Keratinocyte (primary cell): ENCODE measurements around the gene OLFM2. TPM values are rescaled to one million over a fixed set of nuclear protein-coding genes. Genes with fewer than 3 reads are reported as not detected.

ENCODE experiments used
- DNase-seq: peaks from one replicate; pipeline ENCODE4 v3.0.0-alpha.2; 2011; ENCODE audit warnings: low read depth, missing footprints, low spot score
- FAIRE-seq: peaks from 2 replicates; lab custom pipeline; 2011; peaks lifted over from hg19 to GRCh38; lab: Jason Lieb, UNC
- H2AFZ ChIP-seq: 2 replicates; pipeline ENCODE4 v1.6.0; 2012; ENCODE audit warnings: low read length, control low read depth, inconsistent platforms; ENCODE audit not compliant: control insufficient read depth
- H3K27ac ChIP-seq: 2 replicates; pipeline ENCODE4 v1.5.1; 2011; ENCODE audit warnings: low read length; ENCODE audit not compliant: control insufficient read depth, insufficient read depth
- H3K27me3 ChIP-seq: 3 replicates; pipeline ENCODE4 v1.6.0; 2011; ENCODE audit warnings: low read length; ENCODE audit not compliant: control insufficient read depth, insufficient read depth; ENCODE audit errors: extremely low read depth
- H3K36me3 ChIP-seq, 2 experiments: 2 replicates in 1 of 2; 3 replicates in 1 of 2; pipeline ENCODE4 v1.5.1; 2011; ENCODE audit warnings: low read length in 2 of 2, mild to moderate bottlenecking in 1 of 2; ENCODE audit not compliant: control insufficient read depth in 2 of 2, insufficient read depth in 2 of 2; ENCODE audit errors: extremely low read depth in 1 of 2
- H3K4me1 ChIP-seq: 3 replicates; pipeline ENCODE4 v1.5.1; 2011; ENCODE audit warnings: low read length; ENCODE audit not compliant: control insufficient read depth, insufficient read depth; ENCODE audit errors: extremely low read depth
- H3K4me2 ChIP-seq: 3 replicates; pipeline ENCODE4 v1.6.0; 2011; ENCODE audit warnings: low read depth, low read length; ENCODE audit not compliant: control insufficient read depth, insufficient read depth; ENCODE audit errors: extremely low read depth
- H3K4me3 ChIP-seq, 3 experiments: fragments of 200-600 bp in 1 of 3; sonication (generic) in 1 of 3; 2 replicates in 2 of 3; 3 replicates in 1 of 3; pipeline ENCODE4 v1.5.1; 2011 to 2016; ENCODE audit warnings: low read length in 3 of 3, mild to moderate bottlenecking in 3 of 3, control low read depth in 2 of 3, inconsistent platforms in 1 of 3, low read depth in 1 of 3, mixed read lengths in 1 of 3, mixed run types in 1 of 3, moderate library complexity in 1 of 3; ENCODE audit not compliant: control insufficient read depth in 2 of 3, insufficient read depth in 2 of 3; ENCODE audit errors: extremely low read depth in 1 of 3
- H3K79me2 ChIP-seq: 2 replicates; pipeline ENCODE4 v1.6.0; 2012; ENCODE audit warnings: low read length; ENCODE audit not compliant: control insufficient read depth, insufficient read depth
- H3K9ac ChIP-seq: 3 replicates; pipeline ENCODE4 v1.6.0; 2011; ENCODE audit warnings: low read length; ENCODE audit not compliant: control insufficient read depth, insufficient read depth; ENCODE audit errors: extremely low read depth
- H3K9me1 ChIP-seq: 3 replicates; pipeline ENCODE4 v1.6.0; 2011; ENCODE audit warnings: low read length; ENCODE audit not compliant: control insufficient read depth, insufficient read depth; ENCODE audit errors: extremely low read depth
- H3K9me3 ChIP-seq: 2 replicates; pipeline ENCODE4 v1.5.1; 2012; ENCODE audit warnings: low read depth, low read length; ENCODE audit not compliant: control insufficient read depth
- H4K20me1 ChIP-seq: 3 replicates; pipeline ENCODE4 v1.6.0; 2011; ENCODE audit warnings: low read length; ENCODE audit not compliant: control insufficient read depth, insufficient read depth; ENCODE audit errors: extremely low read depth
- EZH2 ChIP-seq: IDR thresholded peaks from one replicate; pipeline ENCODE4 v1.6.1; 2012; ENCODE audit warnings: inconsistent platforms, mild to moderate bottlenecking, low read length, moderate library complexity
- dilution Hi-C: fragments of 300-500 bp; cut with MboI; formaldehyde crosslinking; loops from one replicate; pipeline ENCODE4 v1.7.0; 2020; ENCODE audit warnings: low sequenced_read_pairs; ENCODE audit not compliant: extremely low pct_ligation_motif_present
- polyA plus RNA-seq, 5 experiments: library from polyadenylated mRNA; depleted of rRNA in 3 of 5; stranded (reverse) in 3 of 5; stranded (forward) in 1 of 5; unstranded in 1 of 5; fragments of >200 nt; gene quantifications; 1 replicate in 1 of 5; 2 replicates in 3 of 5; 3 replicates in 1 of 5; pipeline versions ENCODE4 v1.2.1 to v1.2.3, GENCODE V29; 2011 to 2012; ENCODE audit warnings: missing spikeins in 2 of 5, low read depth in 1 of 5, low replicate concordance in 1 of 5
- TF ChIP-seq, protein P1 (sequence below), 3 experiments: IDR thresholded peaks in 1 of 3; conservative IDR thresholded peaks in 1 of 3; optimal IDR thresholded peaks in 1 of 3; 2 replicates in 2 of 3; 3 replicates in 1 of 3; pipeline versions ENCODE3 to v1.5.1; 2011; ENCODE audit warnings: low read length in 3 of 3, mild to moderate bottlenecking in 3 of 3, moderate library complexity in 2 of 3, control low read depth in 1 of 3, inconsistent platforms in 1 of 3; ENCODE audit not compliant: insufficient read depth in 2 of 3; ENCODE audit errors: extremely low read depth in 1 of 3

Gene OLFM2
- polyA plus RNA-seq, 1 donor (not counting 4 experiments of a cell fraction or from before 2014, with no cell fraction given), result 5.3 TPM

DNA sequence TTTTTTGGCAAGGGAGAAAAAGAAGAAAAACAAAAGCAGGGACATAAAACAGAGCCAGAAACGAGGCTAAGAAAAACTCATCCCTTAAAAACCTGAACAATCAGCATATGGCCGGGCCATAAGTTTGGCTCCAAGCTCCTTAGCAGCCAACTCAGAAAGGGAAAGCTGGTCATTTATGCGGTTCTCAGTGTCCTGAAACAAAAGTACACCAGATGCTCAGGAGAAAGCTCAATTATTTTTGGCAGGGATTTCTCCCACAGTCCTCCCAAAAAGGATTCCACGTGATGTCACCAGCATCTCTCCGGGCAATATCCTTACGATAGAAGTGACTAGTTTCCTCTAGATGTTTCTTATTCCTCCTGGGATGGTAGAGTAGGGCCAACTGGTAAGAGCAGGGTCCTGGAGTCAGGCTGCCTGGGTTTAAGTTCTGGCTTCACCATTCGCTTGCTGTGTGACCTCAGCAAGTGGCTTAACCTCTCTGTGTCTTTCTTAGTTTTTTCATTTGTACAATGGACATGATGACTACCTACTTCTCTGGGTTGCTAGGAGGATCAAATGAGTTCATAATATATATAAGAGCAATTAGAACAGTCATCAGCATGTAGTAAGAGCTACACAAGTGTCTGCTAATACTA is 67.2 kb downstream of the OLFM2 start:
- Histone ChIP-seq H3K4me2 (no peak overlapping the region), H4K20me1 (no peaks in the 10 kb centered on the region)
- FAIRE-seq, result no peak

DNA sequence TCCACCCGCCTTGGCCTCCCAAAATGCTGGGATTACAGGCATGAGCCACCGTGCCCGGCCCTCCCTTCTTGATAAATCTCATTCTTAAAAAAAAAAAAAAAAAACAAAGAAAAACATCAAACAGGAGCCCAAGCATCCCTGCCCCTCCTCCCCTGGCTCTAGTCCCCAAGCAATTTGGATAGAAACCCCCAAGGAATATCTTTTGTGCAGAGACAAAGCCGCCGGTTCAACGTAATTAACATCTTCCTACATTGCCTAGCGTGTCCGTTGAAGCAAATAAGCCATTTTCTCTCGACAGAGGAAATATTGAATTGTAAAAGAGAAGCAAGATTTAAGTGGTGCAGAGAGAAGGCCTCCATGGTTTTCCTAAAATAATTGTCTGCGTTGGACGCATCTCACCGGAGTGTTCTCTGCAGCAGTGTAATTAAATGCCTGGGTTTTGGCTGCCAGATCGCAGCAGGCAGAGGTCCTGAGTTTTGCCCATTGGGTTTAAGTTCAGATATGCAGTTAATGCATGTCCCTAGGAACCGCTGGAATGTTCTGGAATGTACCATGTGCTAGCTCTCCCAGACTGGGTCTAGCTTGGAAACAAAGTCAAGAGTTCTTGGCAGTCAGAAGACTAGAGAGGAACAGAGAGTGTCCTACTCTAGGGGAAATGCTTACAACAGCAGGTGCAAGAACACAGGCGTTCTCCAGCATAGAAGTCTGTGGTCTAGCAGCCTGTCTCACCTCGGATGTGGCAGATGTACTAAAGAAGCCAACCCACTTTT is 70.4 kb downstream of the OLFM2 start:
- no peaks in the 10 kb centered on the region for H3K36me3 ChIP-seq
- H3K4me3 ChIP-seq, result no peak overlapping the region
- TF ChIP-seq, protein P1, sequence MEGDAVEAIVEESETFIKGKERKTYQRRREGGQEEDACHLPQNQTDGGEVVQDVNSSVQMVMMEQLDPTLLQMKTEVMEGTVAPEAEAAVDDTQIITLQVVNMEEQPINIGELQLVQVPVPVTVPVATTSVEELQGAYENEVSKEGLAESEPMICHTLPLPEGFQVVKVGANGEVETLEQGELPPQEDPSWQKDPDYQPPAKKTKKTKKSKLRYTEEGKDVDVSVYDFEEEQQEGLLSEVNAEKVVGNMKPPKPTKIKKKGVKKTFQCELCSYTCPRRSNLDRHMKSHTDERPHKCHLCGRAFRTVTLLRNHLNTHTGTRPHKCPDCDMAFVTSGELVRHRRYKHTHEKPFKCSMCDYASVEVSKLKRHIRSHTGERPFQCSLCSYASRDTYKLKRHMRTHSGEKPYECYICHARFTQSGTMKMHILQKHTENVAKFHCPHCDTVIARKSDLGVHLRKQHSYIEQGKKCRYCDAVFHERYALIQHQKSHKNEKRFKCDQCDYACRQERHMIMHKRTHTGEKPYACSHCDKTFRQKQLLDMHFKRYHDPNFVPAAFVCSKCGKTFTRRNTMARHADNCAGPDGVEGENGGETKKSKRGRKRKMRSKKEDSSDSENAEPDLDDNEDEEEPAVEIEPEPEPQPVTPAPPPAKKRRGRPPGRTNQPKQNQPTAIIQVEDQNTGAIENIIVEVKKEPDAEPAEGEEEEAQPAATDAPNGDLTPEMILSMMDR (optimal IDR thresholded peaks at IDR 0.05 in 1 of 3, IDR thresholded peaks at IDR 0.05 in 1 of 3, conservative IDR thresholded peaks at IDR 0.05 in 1 of 3; ENCODE audit: extremely low read depth in 1 of 3, insufficient read depth in 2 of 3, low read length in 3 of 3), result no peak
- TF ChIP-seq EZH2, result no peak
- H2AFZ ChIP-seq, result no peak overlapping the region
- no peaks in the 10 kb centered on the region for H3K9me1 ChIP-seq
- H3K27me3 ChIP-seq, result peaks cover 5% of the 10 kb centered on the region
- no peak for DNase-seq
- no peak overlapping the region for H3K4me2 ChIP-seq
- H3K9me3 ChIP-seq, result no peaks in the 10 kb centered on the region
- H3K79me2 ChIP-seq, result no peaks in the 10 kb centered on the region
- FAIRE-seq, result no peak
- H3K4me1 ChIP-seq, result no peaks in the 10 kb centered on the region
- H4K20me1 ChIP-seq, result no peaks in the 10 kb centered on the region
- no peak overlapping the region for H3K9ac ChIP-seq
- no peak overlapping the region for H3K27ac ChIP-seq
- dilution Hi-C loops, result no loop called here

More for the DNA sequence above, 67.2 kb downstream of the OLFM2 start:
- no peaks in the 10 kb centered on the region for H3K27me3 ChIP-seq
- H3K4me1 ChIP-seq, result no peaks in the 10 kb centered on the region
- no peak overlapping the region for H3K4me3 ChIP-seq
- no peaks in the 10 kb centered on the region for H3K9me1 ChIP-seq
- dilution Hi-C loops, result no loop called here
- H2AFZ ChIP-seq, result no peak overlapping the region
- H3K79me2 ChIP-seq, result no peaks in the 10 kb centered on the region
- DNase-seq, result no peak
- H3K9ac ChIP-seq, result no peak overlapping the region
- no peak overlapping the region for H3K27ac ChIP-seq
- H3K36me3 ChIP-seq, result no peaks in the 10 kb centered on the region
- H3K9me3 ChIP-seq, result no peaks in the 10 kb centered on the region
- TF ChIP-seq EZH2, result no peak
- TF ChIP-seq, protein P1 (optimal IDR thresholded peaks at IDR 0.05 in 1 of 3, IDR thresholded peaks at IDR 0.05 in 1 of 3, conservative IDR thresholded peaks at IDR 0.05 in 1 of 3; ENCODE audit: extremely low read depth in 1 of 3, insufficient read depth in 2 of 3, low read length in 3 of 3), result no peak
